ENCODE data around the gene SPATA32. TPM values are rescaled to one million over a fixed set of nuclear protein-coding genes. Genes with fewer than 3 reads are reported as not detected.
A peak's percentile ranks its signal among the peaks of the same experiment; 100 is the strongest.

The SPATA32 gene
- total RNA-seq, 1 donor: 0.27 TPM

DNA sequence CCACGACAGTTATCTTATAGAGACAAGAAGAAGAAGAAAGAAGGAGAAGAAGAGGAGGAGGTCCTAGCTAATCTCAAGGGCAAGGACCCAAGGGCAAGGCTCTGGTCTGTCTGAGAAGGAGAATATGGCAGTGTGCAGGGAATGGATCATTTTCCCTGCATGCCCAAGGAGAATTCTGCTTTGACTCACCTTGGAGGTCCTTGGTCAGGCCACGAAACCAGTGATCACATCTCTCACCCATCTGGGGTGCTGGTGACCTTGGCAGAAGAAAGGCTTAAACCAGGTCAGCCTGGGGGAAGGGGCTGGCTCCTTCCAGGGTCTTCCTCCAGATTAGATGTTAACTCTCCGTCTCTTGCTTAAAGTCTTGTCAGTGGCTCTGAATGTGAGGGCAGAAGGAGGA lies 41.8 kb downstream of the SPATA32 start:
- DNase-seq (ENCODE audit: low read depth in 2 of 3, low spot score in 2 of 3): no peak

DNA sequence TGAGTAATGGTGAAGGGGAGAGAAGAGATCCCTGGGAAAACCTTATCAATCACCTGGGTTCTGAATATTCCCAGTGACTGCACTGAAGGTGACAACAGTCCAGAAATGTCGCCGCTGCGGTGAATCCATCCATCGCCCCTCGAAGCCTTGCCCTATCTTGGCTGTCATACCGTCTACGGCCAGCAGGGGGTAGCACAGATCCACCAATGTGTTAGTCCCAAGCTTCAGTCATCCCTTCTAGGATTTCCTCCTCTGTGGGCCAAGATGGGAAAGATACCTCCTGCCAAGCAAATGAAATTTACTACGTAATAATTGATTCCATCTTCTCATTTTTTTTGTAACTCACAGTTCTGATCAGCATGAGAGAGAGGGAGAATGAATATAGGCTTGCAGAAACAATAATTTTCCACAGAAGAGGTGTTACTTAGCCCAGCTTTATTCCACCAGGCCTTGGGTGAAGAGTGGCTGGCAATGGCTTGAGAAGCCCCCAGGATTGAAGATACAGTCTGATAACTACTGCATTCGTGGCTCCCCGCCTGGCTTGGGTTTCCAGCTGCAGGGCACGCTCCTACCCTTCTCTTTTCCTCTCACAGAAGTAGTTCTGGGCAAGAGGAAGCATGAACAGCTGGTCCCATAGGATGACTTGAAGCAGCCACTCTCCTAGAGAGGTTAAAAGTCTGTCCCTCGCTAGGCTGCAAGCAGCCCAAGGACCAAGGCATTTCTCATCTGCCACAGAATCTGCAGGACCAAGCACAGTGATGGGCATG lies 42.8 kb downstream of the SPATA32 start:
- peak; percentile 74 to 87 (median 80) for DNase-seq (ENCODE audit: low read depth in 2 of 3, low spot score in 2 of 3)

Other genes starting within 250 kb of the SPATA32 start
- gene DCAKD, start 210.5 kb downstream of the SPATA32 start, total RNA-seq: 98.8 TPM
- gene NMT1, start 200.8 kb downstream of the SPATA32 start, total RNA-seq: 46.0 TPM
- 8.1 TPM for gene PLCD3, start 129.6 kb downstream of the SPATA32 start, total RNA-seq
- gene ACBD4, start 126.4 kb downstream of the SPATA32 start, total RNA-seq: 13.2 TPM
- 10.2 TPM for gene HEXIM1, start 113.6 kb downstream of the SPATA32 start, total RNA-seq
- 7.0 TPM for gene HEXIM2, start 100.2 kb downstream of the SPATA32 start, total RNA-seq
- 149 TPM for gene FMNL1, start 40.2 kb downstream of the SPATA32 start, total RNA-seq
- gene MAP3K14, start 54.9 kb upstream of the SPATA32 start, total RNA-seq: 10.2 TPM
- gene ARHGAP27, start 170.8 kb upstream of the SPATA32 start, total RNA-seq: 46.6 TPM
- gene PLEKHM1, start 228.6 kb upstream of the SPATA32 start, total RNA-seq: 33.9 TPM

Data from hematopoietic multipotent progenitor cell (in vitro differentiated cells).